Measurements from ENCODE around the gene PAK2. TPM values are rescaled to one million over a fixed set of nuclear protein-coding genes. Genes with fewer than 3 reads are reported as not detected.

The PAK2 gene
- total and polyA plus RNA-seq, 3 donors from 2014 or later = 30.7 to 49.2 (median 47.4) TPM

DNA sequence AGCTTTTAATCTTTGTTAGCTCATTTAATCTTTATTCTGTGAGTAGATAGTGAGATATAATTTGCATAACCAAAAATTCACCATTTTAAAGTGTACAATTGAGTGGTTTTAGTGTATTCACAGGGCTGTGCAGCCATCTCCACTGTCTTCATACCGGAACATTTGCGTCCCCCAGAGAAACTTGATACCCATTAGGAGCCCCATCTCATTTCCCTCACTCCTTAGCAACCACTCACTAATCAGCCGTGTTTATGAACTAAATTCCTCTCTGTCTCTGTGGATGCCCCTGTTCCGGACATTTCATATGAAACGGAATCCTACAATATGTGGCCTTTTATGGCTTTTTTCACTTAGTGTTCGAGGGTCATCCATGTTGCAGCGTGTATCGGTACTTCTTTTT lies 38.2 kb downstream of the PAK2 start:
- TF ChIP-seq CTCF (IDR thresholded peaks at IDR 0.05) = no peak
- no peak for TF ChIP-seq POLR2A (IDR thresholded peaks at IDR 0.05)
- Histone ChIP-seq H3K27ac (peak overlapping the region in 1 of 2 donors; percentile 19), H3K27me3 (no peaks in the 10 kb centered on the region), H3K4me1 (peaks cover 13% of the 10 kb centered on the region), H3K4me3 (no peak overlapping the region), H3K36me3 (ENCODE audit: low read depth, missing control alignments) (no peaks in the 10 kb centered on the region), H3K9me3 (no peaks in the 10 kb centered on the region)
- intact Hi-C loops (cut with DNase I; ENCODE audit: low total_unique reads) = no loop called here
- WGBS, 2 donors = 88 to 92% methylated on average over 8 of the region's 8 CpGs
- DNase-seq = no peak

DNA sequence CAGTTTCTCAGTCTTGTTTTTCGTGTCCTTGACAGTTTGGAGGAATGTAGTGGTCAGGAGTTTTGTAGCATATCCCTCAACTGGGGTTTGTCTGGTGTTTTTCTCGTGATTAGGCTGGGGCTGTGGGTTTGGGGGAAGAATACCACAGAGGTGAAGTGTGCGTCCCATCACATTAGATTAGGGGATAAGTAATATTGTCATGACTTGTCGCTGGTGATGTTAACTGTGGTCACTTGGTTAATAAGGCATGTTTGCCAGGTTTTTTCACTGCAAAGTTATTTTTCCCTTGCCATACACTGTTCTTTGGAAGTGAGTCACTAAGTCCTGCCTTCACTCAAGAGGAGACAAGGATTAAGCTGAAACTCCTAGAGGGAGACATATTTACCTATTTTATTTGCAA lies 39.1 kb downstream of the PAK2 start:
- TF ChIP-seq POLR2A (IDR thresholded peaks at IDR 0.05) = no peak
- no peak for TF ChIP-seq CTCF (IDR thresholded peaks at IDR 0.05)
- WGBS, 2 donors = 61 to 64% methylated on average over 4 of the region's 4 CpGs
- intact Hi-C loops (cut with DNase I; ENCODE audit: low total_unique reads) = no loop called here
- H3K36me3 ChIP-seq (ENCODE audit: low read depth, missing control alignments) = no peaks in the 10 kb centered on the region
- peak overlapping the region; percentile 18 to 37 for H3K27ac ChIP-seq
- H3K9me3 ChIP-seq = no peaks in the 10 kb centered on the region
- H3K4me1 ChIP-seq = peaks cover 10% of the 10 kb centered on the region
- H3K4me3 ChIP-seq = no peak overlapping the region
- H3K27me3 ChIP-seq = no peaks in the 10 kb centered on the region
- peak; percentile 33 for DNase-seq

- H3K9me3 ChIP-seq = no peaks in the 10 kb centered on the region
- H3K36me3 ChIP-seq (ENCODE audit: low read depth, missing control alignments) = no peaks in the 10 kb centered on the region
- WGBS, 2 donors = 55 to 75% methylated on average over 4 of the region's 4 CpGs
- no peak overlapping the region for H3K4me3 ChIP-seq
- intact Hi-C loops (cut with DNase I; ENCODE audit: low total_unique reads) = no loop called here
- TF ChIP-seq POLR2A (IDR thresholded peaks at IDR 0.05) = no peak
- no peak for TF ChIP-seq CTCF (IDR thresholded peaks at IDR 0.05)
- peaks cover 8% of the 10 kb centered on the region for H3K4me1 ChIP-seq
- peak; percentile 59 for DNase-seq
- H3K27me3 ChIP-seq = no peaks in the 10 kb centered on the region
- no peak overlapping the region for H3K27ac ChIP-seq
These were observed 42.9 kb downstream of the PAK2 start for GRCh38 chr3:196782511-196782910.

- Histone ChIP-seq H3K4me1 (no peaks in the 10 kb centered on the region), H3K36me3 (ENCODE audit: low read depth, missing control alignments) (no peaks in the 10 kb centered on the region), H3K27me3 (no peaks in the 10 kb centered on the region), H3K27ac (no peak overlapping the region), H3K4me3 (no peak overlapping the region), H3K9me3 (no peaks in the 10 kb centered on the region)
- intact Hi-C loops (cut with DNase I; ENCODE audit: low total_unique reads) = no loop called here
- no peak for DNase-seq
- WGBS, 2 donors = 65 to 68% methylated on average over 5 of the region's 5 CpGs
- no peak for TF ChIP-seq CTCF (IDR thresholded peaks at IDR 0.05)
- no peak for TF ChIP-seq POLR2A (IDR thresholded peaks at IDR 0.05)
These were observed 48.9 kb downstream of the PAK2 start for GRCh38 chr3:196788528-196788927.

GRCh38 chr3:196789885-196790359 lies 50.3 kb downstream of the PAK2 start:
- H3K4me1 ChIP-seq = no peaks in the 10 kb centered on the region
- no peaks in the 10 kb centered on the region for H3K9me3 ChIP-seq
- no peak for DNase-seq
- WGBS, 2 donors = 93 to 100% methylated on average over 5 to 6 of the region's 6 CpGs
- intact Hi-C loops (cut with DNase I; ENCODE audit: low total_unique reads) = no loop called here
- H3K27me3 ChIP-seq = no peaks in the 10 kb centered on the region
- TF ChIP-seq CTCF (IDR thresholded peaks at IDR 0.05) (no peak), POLR2A (IDR thresholded peaks at IDR 0.05) (no peak)
- no peak overlapping the region for H3K4me3 ChIP-seq
- H3K36me3 ChIP-seq (ENCODE audit: low read depth, missing control alignments) = no peaks in the 10 kb centered on the region
- no peak overlapping the region for H3K27ac ChIP-seq
